Ovary (tissue), 9 donors: ENCODE data around the gene CIB1. TPM values are rescaled to one million over a fixed set of nuclear protein-coding genes. Genes with fewer than 3 reads are reported as not detected.

Experiments
- DNase-seq, 5 donors: peaks; one replicate each; pipeline ENCODE4 v3.0.0-alpha.2; 2019 to 2020
- H3K27ac ChIP-seq, 2 donors: fragments of 200-600 bp; one replicate each; pipeline versions ENCODE4 v1.5.1 to v1.8.0; 2019 to 2022
- H3K27me3 ChIP-seq: fragments of 200-600 bp; one replicate; pipeline ENCODE4 v1.8.0; 2022
- H3K36me3 ChIP-seq: fragments of 200-600 bp; sonication (generic); one replicate; pipeline ENCODE4 v1.5.1; 2019
- H3K4me1 ChIP-seq: one replicate; pipeline ENCODE4 v1.8.1; 2013; ENCODE audit warnings: mild to moderate bottlenecking, moderate library complexity; ENCODE audit not compliant: insufficient read depth
- H3K4me3 ChIP-seq: fragments of 200-600 bp; sonication (generic); one replicate; pipeline ENCODE4 v1.5.1; 2017
- H3K9me3 ChIP-seq, 2 donors: fragments of 200-600 bp in 1 of 2; sonication (generic) in 1 of 2; one replicate each; pipeline versions ENCODE4 v1.5.1 to v1.8.1; 2013 to 2019; ENCODE audit warnings: mild to moderate bottlenecking in 1 of 2, moderate library complexity in 1 of 2
- CTCF ChIP-seq, 3 donors: fragments of 450-650 bp in 2 of 3; fragments of 200-600 bp in 1 of 3; IDR thresholded peaks; one replicate each; pipeline versions ENCODE4 v1.5.1 to v1.8.0; 2016 to 2022; ENCODE audit warnings: antibody characterized with exemption in 3 of 3, mild to moderate bottlenecking in 1 of 3
- EP300 ChIP-seq: sonication (generic); formaldehyde crosslinking; IDR thresholded peaks from one replicate; pipeline ENCODE4 v1.6.1; 2017; ENCODE audit warnings: antibody characterized with exemption
- POLR2A ChIP-seq: fragments of 450-650 bp; IDR thresholded peaks from one replicate; pipeline ENCODE4 v1.6.1; 2017; ENCODE audit warnings: antibody characterized with exemption, mild to moderate bottlenecking, moderate library complexity
- WGBS, 3 donors: extraction: QIAGEN DNeasy Blood & Tissue Kit in 1 of 3; methylation state at CpG; one replicate each; pipeline versions ENCODE4 v1.1.5 to v1.1.7; 2013 to 2017; 5-methylcytosine and 5-hydroxymethylcytosine counted together
- intact Hi-C, 4 donors: fragments of 100-400 bp; cut with DNase I; formaldehyde crosslinking; loops; one replicate each; pipeline versions ENCODE4 v1.11.0 to v1.15.1; 2022 to 2023
- polyA plus RNA-seq, 2 donors: library from polyadenylated mRNA; stranded (reverse); fragments of 200-250 nt in 1 of 2; fragments of 350-450 nt in 1 of 2; fragmentation: Illumina TruSeq in 1 of 2; extraction: RNeasy Lipid Tissue Mini Kit (QIAGEN cat#74804) in 1 of 2; gene quantifications; one replicate each; pipeline ENCODE4 v1.2.3, GENCODE V29; 2013 to 2014
- total RNA-seq, 7 donors: library from RNA; depleted of rRNA in 2 of 7; stranded (reverse); fragments of >200 nt in 2 of 7; fragmentation: NEBNext Ultra II Directional in 3 of 7; extraction: Animal tissue kit (Norgen Biotek cat#: 25700) in 3 of 7; gene quantifications; one replicate each; pipeline versions ENCODE4 v1.1.0 to v1.2.4, GENCODE V29; 2016 to 2023
- donor health status: DM: no; HTN: no; CAD: no; lungs with moderate emphysema.
- donor health status: DM: no; HTN: no; CAD: no.
- donor health status: Bipolar disorder and iron deficiency.
- donor health status: DM: yes; HTN: yes; CAD: no.
- donor health status: DM: no; HTN: no; CAD: no.
- donor health status: DM: yes; HTN: yes; CAD: no.

Gene CIB1
- total and polyA plus RNA-seq, 9 donors: 18.5 to 68.8 (median 45.0) TPM

DNA sequence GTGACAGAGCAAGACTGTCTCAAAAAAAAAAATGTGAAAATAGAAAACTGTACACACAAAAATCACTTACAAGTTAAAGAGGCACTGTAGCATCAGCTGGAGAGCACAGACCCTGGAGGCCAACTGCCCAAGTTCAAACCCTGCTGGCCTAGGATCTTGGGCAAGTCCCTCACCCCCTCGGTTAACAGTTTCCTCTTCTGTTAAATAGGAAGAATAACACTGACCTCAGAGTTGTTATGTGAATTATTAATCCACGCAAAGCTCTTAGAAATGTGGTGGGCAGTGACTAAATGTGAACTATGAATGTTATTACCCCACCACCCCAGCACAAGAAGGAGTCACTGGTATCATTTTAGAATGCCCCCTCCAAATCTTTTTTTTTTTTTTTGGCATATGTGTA is 11.2 kb downstream of the CIB1 start:
- no peaks in the 10 kb centered on the region for H3K36me3 ChIP-seq
- H3K4me3 ChIP-seq: no peak overlapping the region
- TF ChIP-seq POLR2A (no peak), EP300 (no peak), CTCF (IDR thresholded peaks at IDR 0.05) (no peak)
- no peaks in the 10 kb centered on the region for H3K27me3 ChIP-seq
- no peaks in the 10 kb centered on the region for H3K4me1 ChIP-seq
- DNase-seq: no peak
- H3K27ac ChIP-seq: no peak overlapping the region
- 88 to 92% (median 89%) methylated on average over 2 of the region's 2 CpGs for WGBS, 3 donors
- intact Hi-C loops: loop anchor here in 2 of 4 donors (10.0 kb wide), 3 partner anchors 138 to 328 kb away; partner anchors contain the start of gene AP3S2 (in 1 of the 2)
- no peaks in the 10 kb centered on the region for H3K9me3 ChIP-seq

GRCh38 chr15:90221246-90221900 is 12.4 kb downstream of the CIB1 start:
- 35 to 52% (median 50%) methylated on average over 12 to 14 of the region's 14 CpGs for WGBS, 3 donors
- intact Hi-C loops: loop anchor here in 2 of 4 donors (10.0 kb wide), 3 partner anchors 137 to 327 kb away; partner anchors contain the start of gene AP3S2 (in 1 of the 2)
- no peaks in the 10 kb centered on the region for H3K27me3 ChIP-seq
- no peaks in the 10 kb centered on the region for H3K36me3 ChIP-seq
- H3K4me3 ChIP-seq: no peak overlapping the region
- H3K27ac ChIP-seq: peak overlapping the region in 1 of 2 donors; percentile 39
- peak; percentile 76 to 87 (median 84) for DNase-seq
- H3K9me3 ChIP-seq: no peaks in the 10 kb centered on the region
- no peak for TF ChIP-seq EP300
- TF ChIP-seq CTCF (IDR thresholded peaks at IDR 0.05): peak; percentile 48 to 82 (median 56)
- TF ChIP-seq POLR2A: no peak
- no peaks in the 10 kb centered on the region for H3K4me1 ChIP-seq

DNA sequence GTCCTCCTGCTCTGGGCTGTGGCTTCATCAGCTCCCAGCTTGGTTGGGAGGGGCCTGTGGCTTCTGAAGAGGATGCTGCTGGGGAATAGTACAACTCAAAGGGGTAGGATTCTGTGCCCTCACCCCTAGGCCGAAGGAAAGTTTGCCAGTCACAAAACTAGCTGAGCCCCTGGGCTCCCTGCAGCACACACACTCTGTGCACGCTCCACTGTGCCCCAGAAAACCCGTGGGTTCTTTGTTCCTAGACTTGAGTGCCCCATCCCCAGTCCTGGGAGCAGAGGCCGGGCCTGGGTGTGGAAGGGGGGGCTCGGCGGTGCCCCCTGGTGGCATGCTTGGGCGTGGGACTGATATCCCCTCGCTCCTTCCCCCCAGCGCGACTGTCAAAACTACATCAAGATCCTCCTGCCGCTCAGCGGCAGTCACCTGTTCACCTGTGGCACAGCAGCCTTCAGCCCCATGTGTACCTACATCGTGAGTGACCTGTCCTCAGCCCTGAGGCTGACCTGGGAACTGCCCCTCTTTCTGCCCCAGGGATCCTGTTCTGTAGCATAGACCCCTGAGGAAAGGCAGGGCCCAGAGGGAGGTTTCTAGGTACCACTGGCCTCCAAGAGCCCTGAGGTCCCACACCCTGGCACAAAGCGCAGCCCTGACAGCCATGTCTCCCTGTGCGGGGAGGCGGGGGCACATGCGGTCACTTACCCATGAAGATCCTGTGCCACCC is 14.2 kb downstream of the CIB1 start:
- intact Hi-C loops: loop anchor here in 2 of 4 donors (10.0 kb wide), 3 partner anchors 135 to 325 kb away; partner anchors contain the start of gene AP3S2 (in 1 of the 2)
- Histone ChIP-seq H3K36me3 (no peaks in the 10 kb centered on the region), H3K4me1 (no peaks in the 10 kb centered on the region), H3K9me3 (no peaks in the 10 kb centered on the region), H3K27ac (no peak overlapping the region), H3K27me3 (no peaks in the 10 kb centered on the region), H3K4me3 (no peak overlapping the region)
- 72 to 73% (median 73%) methylated on average over 16 to 17 of the region's 17 CpGs for WGBS, 3 donors
- TF ChIP-seq CTCF (IDR thresholded peaks at IDR 0.05): peak; percentile 39 to 42 (median 41)
- no peak for TF ChIP-seq EP300
- DNase-seq: peak in 2 of 5 donors; percentile 40 to 66

GRCh38 chr15:90217671-90218394 is 15.9 kb downstream of the CIB1 start:
- H3K36me3 ChIP-seq: no peaks in the 10 kb centered on the region
- 84 to 87% (median 85%) methylated on average over 9 of the region's 9 CpGs for WGBS, 3 donors
- H3K27me3 ChIP-seq: no peaks in the 10 kb centered on the region
- intact Hi-C loops: no loop called here
- DNase-seq: no peak
- H3K27ac ChIP-seq: no peak overlapping the region
- H3K4me3 ChIP-seq: no peak overlapping the region
- H3K4me1 ChIP-seq: no peaks in the 10 kb centered on the region
- H3K9me3 ChIP-seq: no peaks in the 10 kb centered on the region
- TF ChIP-seq POLR2A (no peak), EP300 (no peak), CTCF (IDR thresholded peaks at IDR 0.05) (no peak)
